Putamen (tissue), 1 donor: Measurements from ENCODE around the gene SPATS2.
A peak's percentile ranks its signal among the peaks of the same experiment; 100 is the strongest.

Experiments
- DNase-seq: peaks from one replicate; pipeline ENCODE4 v3.0.0-alpha.2; 2016; ENCODE audit warnings: low spot score

SPATS2 gene

GRCh38 chr12:49335955-49336644 lies 31.2 kb upstream of the SPATS2 start:
- DNase-seq = no peak

GRCh38 chr12:49336645-49337584 lies 30.3 kb upstream of the SPATS2 start, which contains the start of gene C1QL4:
Gene C1QL4 (minus strand): TSS chr12:49337188. CDS start chr12:49336477, 711 bp downstream.
- DNase-seq = peak; percentile 57

GRCh38 chr12:49338830-49339463 lies 28.3 kb upstream of the SPATS2 start:
- no peak for DNase-seq

GRCh38 chr12:49339464-49339861 lies 27.8 kb upstream of the SPATS2 start:
- DNase-seq = no peak

- DNase-seq = no peak
Measured at GRCh38 chr12:49340095-49340870, 27.0 kb upstream of the SPATS2 start.

- DNase-seq = no peak
Measured at GRCh38 chr12:49340971-49341776, 26.1 kb upstream of the SPATS2 start.

GRCh38 chr12:49341777-49342065 lies 25.5 kb upstream of the SPATS2 start:
- DNase-seq = no peak

- DNase-seq = no peak
Measured at GRCh38 chr12:49342066-49342913, 25.0 kb upstream of the SPATS2 start.

GRCh38 chr12:49342914-49343731 lies 24.1 kb upstream of the SPATS2 start:
- no peak for DNase-seq

GRCh38 chr12:49344486-49345050 lies 22.7 kb upstream of the SPATS2 start:
- no peak for DNase-seq

GRCh38 chr12:49345051-49345824 lies 22.0 kb upstream of the SPATS2 start:
- no peak for DNase-seq

- DNase-seq = no peak
Measured at GRCh38 chr12:49345825-49346658, 21.2 kb upstream of the SPATS2 start.

- DNase-seq = no peak
Measured at GRCh38 chr12:49346659-49347310, 20.5 kb upstream of the SPATS2 start, which contains the start of gene DNAJC22. Gene DNAJC22 (plus strand): TSS chr12:49346888. CDS start chr12:49348873, 1,985 bp downstream.

GRCh38 chr12:49347311-49348193 lies 19.7 kb upstream of the SPATS2 start:
- DNase-seq = peak; percentile 91

GRCh38 chr12:49348781-49349180 lies 18.5 kb upstream of the SPATS2 start:
- no peak for DNase-seq

- DNase-seq = no peak
Measured at GRCh38 chr12:49349266-49349665, 18.0 kb upstream of the SPATS2 start.
